ENCODE results near the gene ZGLP1.
A peak's percentile ranks its signal among the peaks of the same experiment; 100 is the strongest.

ZGLP1 gene

DNA sequence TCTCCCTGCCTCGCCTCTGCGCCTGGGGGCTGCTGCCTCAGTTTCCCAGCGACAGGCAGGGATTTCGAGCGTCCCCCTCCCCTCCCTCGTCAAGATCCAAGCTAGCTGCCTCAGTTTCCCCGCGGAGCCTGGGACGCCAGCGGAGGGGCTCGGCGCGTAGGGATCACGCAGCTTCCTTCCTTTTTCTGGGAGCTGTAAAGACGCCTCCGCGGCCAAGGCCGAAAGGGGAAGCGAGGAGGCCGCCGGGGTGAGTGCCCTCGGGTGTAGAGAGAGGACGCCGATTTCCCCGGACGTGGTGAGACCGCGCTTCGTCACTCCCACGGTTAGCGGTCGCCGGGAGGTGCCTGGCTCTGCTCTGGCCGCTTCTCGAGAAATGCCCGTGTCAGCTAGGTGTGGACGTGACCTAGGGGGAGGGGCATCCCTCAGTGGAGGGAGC is 39.4 kb downstream of the ZGLP1 start:
- H3K18ac ChIP-seq (ENCODE audit: low read length), result no peak overlapping the region
- H3K4ac ChIP-seq (ENCODE audit: low read depth, low read length), result no peak overlapping the region
- H2AK5ac ChIP-seq (ENCODE audit: low read length), result no peak overlapping the region
- H3K27ac ChIP-seq (ENCODE audit: low read depth, low read length), result no peak overlapping the region
- peaks cover 2% of the 10 kb centered on the region for H3K79me1 ChIP-seq (ENCODE audit: low read length)
- H2BK120ac ChIP-seq (ENCODE audit: insufficient read depth, low read length, poor library complexity), result peak overlapping the region; percentile 2
- no peak overlapping the region for H4K91ac ChIP-seq (ENCODE audit: low read depth, low read length)
- H3K4me1 ChIP-seq (ENCODE audit: control insufficient read depth in 1 of 2, insufficient read depth in 2 of 2, low read length in 2 of 2), result peaks cover 13 to 14% of the 10 kb centered on the region in 2 experiments
- no peak overlapping the region for H3K4me3 ChIP-seq (ENCODE audit: low read depth, low read length)
- no peaks in the 10 kb centered on the region for H3K9me3 ChIP-seq (ENCODE audit: insufficient read depth, low read depth, low read length)
- H3K23ac ChIP-seq (ENCODE audit: low read length), result no peak overlapping the region
- H3K9ac ChIP-seq (ENCODE audit: low read length), result no peak overlapping the region
- no CpG with 5 or more reads among the region's 37 CpGs for WGBS (ENCODE audit: extremely low coverage, insufficient coverage, insufficient read length)
- H3K27me3 ChIP-seq (ENCODE audit: insufficient read depth, low read length), result no peaks in the 10 kb centered on the region
- peak overlapping the region; percentile 59 for H3K4me2 ChIP-seq (ENCODE audit: low read length)
- H2BK12ac ChIP-seq (ENCODE audit: low read length), result no peak overlapping the region
- peak; percentile 37 to 60 for DNase-seq
- no peak overlapping the region for H2BK5ac ChIP-seq (ENCODE audit: low read depth, low read length, poor library complexity)
- peak overlapping the region; percentile 84 for H4K8ac ChIP-seq (ENCODE audit: low read depth, low read length)
- peak overlapping the region; percentile 9 for H3K14ac ChIP-seq (ENCODE audit: low read length)
- no peaks in the 10 kb centered on the region for H3K36me3 ChIP-seq (ENCODE audit: control insufficient read depth in 1 of 2, insufficient read depth in 2 of 2, low read length in 2 of 2)
- peak overlapping the region; percentile 72 for H4K12ac ChIP-seq (ENCODE audit: low read depth, low read length)
- H3K79me2 ChIP-seq (ENCODE audit: control insufficient read depth, insufficient read depth, low read length, poor library complexity), result no peaks in the 10 kb centered on the region
- peak overlapping the region; percentile 30 for H2AFZ ChIP-seq (ENCODE audit: insufficient read depth, low read length, poor library complexity)

DNA sequence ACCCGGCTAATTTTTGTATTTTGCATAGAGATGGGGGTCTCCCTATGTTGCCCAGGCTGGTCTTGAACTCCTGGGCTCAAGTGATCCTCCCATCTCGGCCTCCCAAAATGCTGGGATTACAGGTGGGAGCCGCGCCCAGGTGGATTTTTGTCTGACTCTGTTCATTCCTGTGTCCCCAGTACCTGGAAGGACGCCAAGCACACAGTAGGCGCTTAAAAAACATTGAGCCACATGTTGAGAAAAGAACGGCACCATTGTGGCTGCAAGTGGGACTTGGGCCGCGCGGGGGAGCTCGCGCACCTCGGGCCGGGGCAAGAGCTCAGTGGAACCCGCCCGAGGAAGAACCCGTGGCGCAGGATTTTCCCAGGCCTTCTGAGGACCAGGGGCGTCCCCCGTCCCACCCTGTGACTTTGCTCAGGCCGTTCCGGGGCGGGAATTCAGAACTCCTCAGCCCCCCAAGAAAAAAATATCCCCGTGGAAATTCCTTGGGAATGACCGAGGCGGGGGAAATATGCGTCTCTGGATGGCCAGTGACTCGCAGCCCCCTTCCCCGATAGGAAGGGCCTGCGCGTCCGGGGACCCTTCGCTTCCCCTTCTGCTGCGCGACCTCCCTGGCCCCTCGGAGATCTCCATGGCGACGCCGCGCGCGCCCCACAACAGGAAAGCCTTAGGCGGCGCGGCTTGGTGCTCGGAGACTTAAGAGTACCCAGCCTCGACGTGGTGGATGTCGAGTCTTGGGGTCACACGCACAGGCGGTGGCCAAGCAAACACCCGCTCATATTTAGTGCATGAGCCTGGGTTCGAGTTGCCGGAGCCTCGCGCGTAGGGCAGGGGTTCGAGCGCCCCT is 40.1 kb downstream of the ZGLP1 start:
- Histone ChIP-seq H2AK5ac (ENCODE audit: low read length) (peak overlapping the region; percentile 20), H2BK5ac (ENCODE audit: low read depth, low read length, poor library complexity) (no peak overlapping the region), H4K8ac (ENCODE audit: low read depth, low read length) (peak overlapping the region; percentile 84), H2BK120ac (ENCODE audit: insufficient read depth, low read length, poor library complexity) (peak overlapping the region; percentile 18), H3K27ac (ENCODE audit: low read depth, low read length) (no peak overlapping the region), H3K23ac (ENCODE audit: low read length) (no peak overlapping the region), H2AFZ (ENCODE audit: insufficient read depth, low read length, poor library complexity) (peak overlapping the region; percentile 79), H2BK12ac (ENCODE audit: low read length) (no peak overlapping the region), H3K4me1 (ENCODE audit: control insufficient read depth in 1 of 2, insufficient read depth in 2 of 2, low read length in 2 of 2) (peaks cover 13 to 14% of the 10 kb centered on the region in 2 experiments), H3K79me2 (ENCODE audit: control insufficient read depth, insufficient read depth, low read length, poor library complexity) (no peaks in the 10 kb centered on the region), H3K4me3 (ENCODE audit: low read depth, low read length) (no peak overlapping the region), H3K4me2 (ENCODE audit: low read length) (peak overlapping the region; percentile 59), H3K36me3 (ENCODE audit: control insufficient read depth in 1 of 2, insufficient read depth in 2 of 2, low read length in 2 of 2) (no peaks in the 10 kb centered on the region), H3K4ac (ENCODE audit: low read depth, low read length) (peak overlapping the region; percentile 25), H3K18ac (ENCODE audit: low read length) (no peak overlapping the region), H3K9ac (ENCODE audit: low read length) (no peak overlapping the region), H4K12ac (ENCODE audit: low read depth, low read length) (peak overlapping the region; percentile 72), H3K79me1 (ENCODE audit: low read length) (peaks cover 2% of the 10 kb centered on the region), H3K27me3 (ENCODE audit: insufficient read depth, low read length) (no peaks in the 10 kb centered on the region), H3K9me3 (ENCODE audit: insufficient read depth, low read depth, low read length) (no peaks in the 10 kb centered on the region), H4K91ac (ENCODE audit: low read depth, low read length) (peak overlapping the region; percentile 57), H3K14ac (ENCODE audit: low read length) (peak overlapping the region; percentile 37)
- WGBS (ENCODE audit: extremely low coverage, insufficient coverage, insufficient read length), result no CpG with 5 or more reads among the region's 59 CpGs
- DNase-seq, result peak; percentile 79 to 86

DNA sequence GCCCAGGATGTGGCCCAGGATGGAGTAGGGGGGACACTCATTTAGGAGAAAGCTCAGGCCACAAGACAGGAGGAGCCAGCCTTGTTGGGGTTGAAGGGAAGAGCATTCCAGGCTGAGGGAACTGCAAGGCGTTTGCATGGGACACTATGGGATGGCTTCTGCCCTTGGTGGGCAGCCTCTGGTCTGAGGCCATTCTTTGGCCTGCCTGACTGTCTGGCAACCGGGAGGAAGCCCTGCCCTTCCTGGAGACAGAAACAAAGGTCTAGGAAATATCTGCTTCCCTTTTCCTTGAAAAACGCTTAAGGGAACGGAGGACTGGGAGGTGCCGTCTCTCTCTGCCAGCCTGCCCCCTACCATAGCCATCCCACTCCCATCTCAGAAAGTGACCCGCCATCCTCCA is 41.5 kb downstream of the ZGLP1 start:
- no peak overlapping the region for H2BK5ac ChIP-seq (ENCODE audit: low read depth, low read length, poor library complexity)
- no CpG with 5 or more reads among the region's 6 CpGs for WGBS (ENCODE audit: extremely low coverage, insufficient coverage, insufficient read length)
- H3K4ac ChIP-seq (ENCODE audit: low read depth, low read length), result no peak overlapping the region
- no peaks in the 10 kb centered on the region for H3K36me3 ChIP-seq (ENCODE audit: control insufficient read depth in 1 of 2, insufficient read depth in 2 of 2, low read length in 2 of 2)
- no peak overlapping the region for H3K14ac ChIP-seq (ENCODE audit: low read length)
- no peak overlapping the region for H2AFZ ChIP-seq (ENCODE audit: insufficient read depth, low read length, poor library complexity)
- no peak overlapping the region for H3K27ac ChIP-seq (ENCODE audit: low read depth, low read length)
- H4K91ac ChIP-seq (ENCODE audit: low read depth, low read length), result no peak overlapping the region
- no peak overlapping the region for H2AK5ac ChIP-seq (ENCODE audit: low read length)
- no peak overlapping the region for H3K4me2 ChIP-seq (ENCODE audit: low read length)
- peaks cover 2% of the 10 kb centered on the region for H3K79me1 ChIP-seq (ENCODE audit: low read length)
- H3K23ac ChIP-seq (ENCODE audit: low read length), result no peak overlapping the region
- no peak overlapping the region for H3K4me3 ChIP-seq (ENCODE audit: low read depth, low read length)
- H2BK120ac ChIP-seq (ENCODE audit: insufficient read depth, low read length, poor library complexity), result no peak overlapping the region
- H3K9ac ChIP-seq (ENCODE audit: low read length), result no peak overlapping the region
- peaks cover 13 to 14% of the 10 kb centered on the region in 2 experiments for H3K4me1 ChIP-seq (ENCODE audit: control insufficient read depth in 1 of 2, insufficient read depth in 2 of 2, low read length in 2 of 2)
- no peak overlapping the region for H4K12ac ChIP-seq (ENCODE audit: low read depth, low read length)
- no peaks in the 10 kb centered on the region for H3K27me3 ChIP-seq (ENCODE audit: insufficient read depth, low read length)
- DNase-seq, result no peak
- H3K9me3 ChIP-seq (ENCODE audit: insufficient read depth, low read depth, low read length), result no peaks in the 10 kb centered on the region
- no peak overlapping the region for H3K18ac ChIP-seq (ENCODE audit: low read length)
- H3K79me2 ChIP-seq (ENCODE audit: control insufficient read depth, insufficient read depth, low read length, poor library complexity), result no peaks in the 10 kb centered on the region
- no peak overlapping the region for H2BK12ac ChIP-seq (ENCODE audit: low read length)
- H4K8ac ChIP-seq (ENCODE audit: low read depth, low read length), result peak overlapping the region; percentile 21

DNA sequence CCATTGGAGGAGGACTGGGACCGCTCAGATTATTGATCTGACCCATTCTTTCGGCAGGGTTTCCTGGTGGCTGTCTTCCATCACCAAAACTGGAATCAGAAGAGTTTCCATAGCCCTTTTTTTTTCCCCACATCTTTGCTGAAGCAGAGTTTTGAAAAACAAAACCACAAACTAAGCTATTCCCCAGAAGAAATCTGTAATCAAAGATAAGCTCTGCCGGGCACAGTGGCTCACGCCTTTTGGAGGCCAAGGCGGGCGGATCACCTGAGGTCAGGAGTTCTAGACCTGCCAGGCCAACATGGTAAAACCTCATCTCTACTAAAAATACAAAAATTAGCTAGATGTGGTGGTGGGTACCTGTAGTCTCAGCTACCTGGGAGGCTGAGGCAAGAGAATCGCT is 42.9 kb downstream of the ZGLP1 start:
- Histone ChIP-seq H2BK120ac (ENCODE audit: insufficient read depth, low read length, poor library complexity) (no peak overlapping the region), H3K4me1 (ENCODE audit: control insufficient read depth in 1 of 2, insufficient read depth in 2 of 2, low read length in 2 of 2) (peaks cover 13 to 14% of the 10 kb centered on the region in 2 experiments), H3K4me3 (ENCODE audit: low read depth, low read length) (no peak overlapping the region), H3K79me1 (ENCODE audit: low read length) (peaks cover 2% of the 10 kb centered on the region), H2AK5ac (ENCODE audit: low read length) (no peak overlapping the region), H2AFZ (ENCODE audit: insufficient read depth, low read length, poor library complexity) (no peak overlapping the region), H4K12ac (ENCODE audit: low read depth, low read length) (no peak overlapping the region), H4K91ac (ENCODE audit: low read depth, low read length) (no peak overlapping the region), H2BK12ac (ENCODE audit: low read length) (no peak overlapping the region), H3K23ac (ENCODE audit: low read length) (no peak overlapping the region), H4K8ac (ENCODE audit: low read depth, low read length) (no peak overlapping the region), H3K9me3 (ENCODE audit: insufficient read depth, low read depth, low read length) (no peaks in the 10 kb centered on the region), H3K27ac (ENCODE audit: low read depth, low read length) (no peak overlapping the region), H3K4ac (ENCODE audit: low read depth, low read length) (no peak overlapping the region), H3K14ac (ENCODE audit: low read length) (no peak overlapping the region), H3K36me3 (ENCODE audit: control insufficient read depth in 1 of 2, insufficient read depth in 2 of 2, low read length in 2 of 2) (no peaks in the 10 kb centered on the region), H3K27me3 (ENCODE audit: insufficient read depth, low read length) (no peaks in the 10 kb centered on the region), H2BK5ac (ENCODE audit: low read depth, low read length, poor library complexity) (no peak overlapping the region), H3K9ac (ENCODE audit: low read length) (no peak overlapping the region), H3K79me2 (ENCODE audit: control insufficient read depth, insufficient read depth, low read length, poor library complexity) (no peaks in the 10 kb centered on the region), H3K18ac (ENCODE audit: low read length) (no peak overlapping the region), H3K4me2 (ENCODE audit: low read length) (no peak overlapping the region)
- DNase-seq, result no peak
- WGBS (ENCODE audit: extremely low coverage, insufficient coverage, insufficient read length), result no CpG with 5 or more reads among the region's 7 CpGs

All from trophoblast cell (in vitro differentiated cells and primary cell).